GM21576 (cell line): ENCODE results near the gene MOCS1.

ENCODE experiments used
- ATAC-seq: cut with Tn5 transposase; IDR thresholded peaks from one replicate; pipeline ENCODE4 v1.9.1; 2021; ENCODE audit warnings: mild to moderate bottlenecking, moderate library complexity; ENCODE audit not compliant: unreplicated experiment

MOCS1 gene

DNA sequence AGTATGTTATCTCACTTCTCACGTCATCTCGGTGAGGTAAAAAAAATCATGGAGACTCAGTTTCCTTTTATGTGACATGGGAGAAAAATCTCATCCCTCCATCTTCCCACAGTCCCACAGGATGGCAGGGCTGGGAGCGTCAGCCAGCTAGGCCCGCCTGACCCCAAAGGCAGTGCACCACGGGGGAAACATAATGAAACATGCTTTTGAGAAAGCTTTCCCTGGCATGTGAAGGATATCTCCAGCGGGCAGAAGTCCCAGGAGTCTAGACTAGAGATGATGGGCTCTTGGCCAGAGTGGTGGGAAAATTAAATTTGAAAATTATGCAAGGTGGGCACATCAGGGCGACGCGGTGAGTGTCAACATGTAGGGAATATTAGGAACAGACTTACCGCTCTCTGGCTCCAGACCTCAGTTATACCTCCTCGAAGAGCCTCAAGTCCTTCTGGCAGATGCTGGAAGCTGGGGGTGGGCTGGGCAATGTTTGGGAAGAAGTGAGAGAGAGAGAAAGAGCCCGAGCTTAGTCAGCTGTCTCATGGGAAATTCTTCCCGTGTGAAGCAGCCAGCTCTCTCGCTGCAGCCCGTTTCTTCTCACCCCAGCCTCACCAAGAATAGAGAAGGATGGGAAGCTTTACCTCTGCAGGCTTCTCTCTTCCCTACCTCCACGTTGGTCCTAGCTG is 52.3 kb downstream of the MOCS1 start:
- no peak for ATAC-seq

DNA sequence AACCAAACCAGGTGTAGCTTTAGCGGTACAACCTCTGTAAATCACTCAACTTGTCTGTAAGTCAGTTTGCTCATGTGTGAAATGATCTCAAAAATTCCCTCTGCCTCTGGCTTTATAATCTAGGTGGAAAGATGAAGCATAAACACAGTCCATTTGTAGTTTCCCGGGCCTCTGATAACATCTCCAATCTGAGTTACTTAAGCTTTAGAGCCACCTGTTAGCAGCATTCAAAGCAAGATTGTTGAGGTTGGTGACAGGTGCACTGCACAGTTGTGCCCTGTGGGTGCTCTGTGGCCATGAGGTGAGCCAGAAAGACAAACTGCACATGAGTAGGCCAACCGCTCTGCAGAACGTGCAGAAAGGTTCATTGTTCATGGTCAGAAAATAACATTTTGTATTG is 53.7 kb downstream of the MOCS1 start:
- no peak for ATAC-seq

DNA sequence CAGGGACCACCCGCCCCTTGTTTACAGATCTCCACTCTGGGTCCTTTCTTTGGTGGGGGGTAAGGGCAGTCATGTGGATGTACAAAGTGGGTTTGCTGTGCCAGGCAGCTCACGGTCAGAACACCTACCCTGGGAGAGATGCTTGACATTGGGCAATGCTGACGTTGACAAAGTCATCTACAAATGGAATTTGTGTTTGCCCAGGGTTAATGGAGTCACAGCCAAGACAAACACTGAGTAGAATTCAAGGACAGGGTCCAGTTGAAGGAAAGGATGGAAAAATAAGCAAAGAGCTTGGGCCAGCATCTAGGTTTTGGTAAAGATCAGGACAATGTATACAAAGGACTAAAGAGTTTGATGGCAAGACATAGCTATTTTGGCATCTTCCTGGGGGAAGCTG is 54.7 kb downstream of the MOCS1 start:
- ATAC-seq, result no peak

DNA sequence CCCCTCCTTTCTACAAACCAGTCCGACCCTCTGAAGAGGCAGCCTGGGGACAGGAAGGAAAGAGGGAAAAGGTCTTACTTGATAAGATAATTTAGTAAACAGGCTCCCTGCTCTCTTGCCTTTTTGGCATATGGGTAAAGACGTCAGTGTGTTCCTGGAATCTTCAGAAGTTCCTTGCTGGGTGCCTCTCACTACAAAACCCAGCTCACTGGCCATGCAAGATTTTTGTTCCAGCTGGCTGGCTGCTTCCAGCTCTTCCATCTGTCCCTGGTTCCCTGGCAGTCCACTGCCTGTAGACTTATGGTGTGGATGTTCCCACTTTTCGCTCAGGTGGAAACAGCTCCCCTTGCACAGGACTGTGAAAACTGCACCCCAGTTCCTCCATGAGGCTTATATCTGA is 57.4 kb downstream of the MOCS1 start:
- no peak for ATAC-seq

DNA sequence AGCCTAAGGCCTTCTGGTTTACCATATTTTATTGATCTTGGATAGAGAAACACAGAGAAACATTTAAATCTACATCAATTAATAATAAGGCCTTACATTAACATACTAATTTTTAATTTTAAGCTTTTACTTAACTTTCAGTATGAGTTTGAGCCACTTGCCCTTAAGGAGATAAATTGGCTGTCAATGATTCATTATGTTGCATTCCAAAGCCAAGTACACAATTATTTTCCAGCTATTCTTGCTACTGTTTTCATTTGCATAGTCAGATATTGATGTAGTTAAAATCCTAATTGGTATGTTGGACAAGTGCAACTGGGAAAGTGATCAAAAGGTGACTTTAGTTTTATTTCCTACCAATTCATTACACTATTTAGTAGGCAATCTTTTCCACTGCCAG is 58.2 kb downstream of the MOCS1 start:
- ATAC-seq, result no peak

DNA sequence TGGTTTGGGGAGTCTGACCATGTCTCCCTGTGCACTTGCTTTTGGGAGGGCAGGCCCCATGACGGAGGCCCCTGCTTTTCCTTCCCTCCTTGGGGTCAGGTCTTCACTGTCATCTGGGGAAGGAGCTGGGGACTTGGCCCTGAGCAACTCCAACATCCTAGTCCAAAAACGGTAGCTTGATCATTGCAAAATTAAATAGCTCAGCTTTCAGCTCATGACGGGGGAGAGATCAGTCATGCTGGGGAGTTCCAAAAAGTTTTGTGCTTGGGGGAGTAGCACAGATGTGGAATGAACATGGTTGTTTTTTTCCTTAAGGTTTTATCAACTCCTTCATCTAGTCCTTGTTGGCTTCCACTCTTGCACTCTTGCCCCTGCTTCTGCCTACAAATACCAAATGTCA is 60.8 kb downstream of the MOCS1 start:
- ATAC-seq, result no peak

DNA sequence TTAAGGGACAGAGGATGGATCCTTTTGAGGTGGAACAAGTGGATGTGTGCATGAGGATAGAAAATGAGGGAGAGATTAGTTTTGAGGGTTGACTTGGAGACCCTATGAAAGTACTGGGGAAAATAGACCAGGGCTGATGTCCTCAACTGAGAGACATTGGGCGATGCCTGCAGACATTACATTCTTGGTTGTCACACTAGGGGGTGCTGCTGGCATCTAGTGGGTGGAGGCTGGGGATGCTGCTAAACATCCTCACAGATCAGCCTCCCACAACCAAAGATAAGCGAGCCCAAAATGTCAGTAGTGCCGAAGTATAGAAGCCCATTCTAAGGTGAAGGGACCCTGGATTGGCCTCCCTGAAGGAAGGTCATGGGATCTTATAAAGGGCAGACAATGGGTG is 63.3 kb downstream of the MOCS1 start:
- ATAC-seq, result no peak

DNA sequence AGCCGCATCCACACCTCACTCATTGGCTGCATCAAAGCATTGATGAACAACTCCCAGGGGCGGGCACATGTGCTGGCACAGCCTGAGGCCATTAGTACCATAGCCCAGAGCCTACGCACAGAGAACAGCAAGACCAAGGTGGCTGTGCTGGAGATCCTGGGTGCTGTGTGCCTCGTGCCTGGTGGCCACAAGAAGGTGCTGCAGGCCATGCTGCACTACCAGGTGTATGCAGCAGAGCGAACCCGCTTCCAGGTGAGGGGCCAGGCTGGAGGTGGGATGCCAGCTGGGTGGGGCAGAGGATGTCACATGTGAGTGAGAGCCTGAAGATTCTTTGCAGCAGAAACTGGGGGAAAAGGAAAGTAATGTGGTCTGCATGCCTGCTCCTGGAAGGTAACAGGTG is 66.7 kb downstream of the MOCS1 start:
- ATAC-seq, result no peak

DNA sequence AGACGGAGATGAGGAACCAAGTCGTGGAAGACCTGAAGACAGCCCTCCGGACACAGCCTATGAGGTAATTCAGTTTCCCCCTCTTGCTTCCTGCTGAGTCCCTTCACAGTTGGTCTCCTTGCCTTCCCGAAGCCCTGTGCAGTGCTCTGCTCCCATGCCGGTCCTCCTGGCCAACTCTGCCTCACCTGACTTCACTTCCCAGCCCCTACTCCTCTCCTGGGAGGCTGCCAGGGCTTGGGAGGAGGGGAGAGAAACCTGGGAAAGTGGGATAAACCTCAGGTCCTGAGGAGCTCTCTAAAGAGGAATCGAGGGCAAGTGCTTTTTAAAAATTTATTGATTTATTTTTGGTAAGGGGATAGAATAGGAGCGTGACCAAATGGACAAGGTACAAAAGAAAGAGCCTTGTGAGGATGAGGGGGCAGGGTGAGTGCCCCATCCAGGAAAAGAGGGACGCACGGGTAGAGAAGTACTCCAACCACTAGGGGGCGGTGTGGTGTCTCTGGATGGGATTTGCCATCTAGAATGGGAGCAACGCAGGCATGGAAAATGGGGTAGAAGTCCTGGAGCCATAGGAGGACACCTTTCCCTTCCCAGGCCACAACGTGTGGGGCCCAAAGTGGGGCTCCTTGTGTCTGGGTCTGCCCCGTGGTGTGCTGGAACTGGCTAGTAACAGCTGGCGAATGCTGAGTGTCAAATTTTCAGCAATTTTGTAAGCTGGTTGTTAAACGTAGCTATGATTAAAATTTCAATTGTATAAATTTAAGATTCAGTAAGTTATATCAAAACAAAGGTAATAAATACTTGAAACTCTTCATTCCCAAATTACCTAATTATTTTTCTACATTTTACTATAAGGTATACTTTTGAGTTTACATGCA is 69.0 kb downstream of the MOCS1 start:
- no peak for ATAC-seq

DNA sequence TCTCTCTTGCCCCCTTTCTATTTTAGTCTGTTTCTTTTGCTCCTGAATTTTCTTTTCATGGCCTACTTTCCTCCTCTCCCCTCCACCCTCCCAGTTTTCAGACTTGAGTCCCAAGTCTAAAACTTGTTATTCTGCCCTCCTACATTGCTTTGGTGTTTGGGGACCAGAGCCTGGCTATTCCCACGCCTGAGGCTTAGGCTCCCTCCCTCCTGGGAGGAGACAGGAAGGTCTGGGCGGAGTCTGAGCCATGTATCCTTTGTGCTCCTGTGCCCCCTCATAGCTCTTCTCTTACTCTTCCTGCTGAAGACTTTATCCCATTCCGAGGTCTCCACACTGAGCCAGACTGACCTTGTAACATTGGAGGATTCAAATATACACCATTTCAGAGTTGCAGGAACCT is 72.6 kb downstream of the MOCS1 start:
- ATAC-seq, result no peak

DNA sequence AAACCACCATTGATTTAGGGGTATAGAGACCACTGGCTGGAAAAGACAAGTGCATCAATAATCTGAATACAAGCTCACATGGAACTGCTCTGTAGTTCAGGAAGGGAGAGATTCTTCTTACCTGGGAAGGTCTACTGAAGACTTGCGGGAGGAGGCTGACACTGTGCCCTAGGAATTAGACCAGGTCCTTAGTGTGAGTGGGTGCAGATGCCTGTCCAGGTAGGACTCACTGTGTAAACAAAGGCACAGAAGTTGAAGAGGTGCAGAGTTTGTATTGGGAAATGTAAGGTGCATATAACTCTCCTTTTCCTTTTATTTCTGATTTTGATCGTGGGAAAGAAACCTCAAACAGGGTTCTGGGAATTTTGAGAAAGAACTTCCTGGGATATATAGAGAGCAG is 75.2 kb downstream of the MOCS1 start:
- ATAC-seq, result no peak

DNA sequence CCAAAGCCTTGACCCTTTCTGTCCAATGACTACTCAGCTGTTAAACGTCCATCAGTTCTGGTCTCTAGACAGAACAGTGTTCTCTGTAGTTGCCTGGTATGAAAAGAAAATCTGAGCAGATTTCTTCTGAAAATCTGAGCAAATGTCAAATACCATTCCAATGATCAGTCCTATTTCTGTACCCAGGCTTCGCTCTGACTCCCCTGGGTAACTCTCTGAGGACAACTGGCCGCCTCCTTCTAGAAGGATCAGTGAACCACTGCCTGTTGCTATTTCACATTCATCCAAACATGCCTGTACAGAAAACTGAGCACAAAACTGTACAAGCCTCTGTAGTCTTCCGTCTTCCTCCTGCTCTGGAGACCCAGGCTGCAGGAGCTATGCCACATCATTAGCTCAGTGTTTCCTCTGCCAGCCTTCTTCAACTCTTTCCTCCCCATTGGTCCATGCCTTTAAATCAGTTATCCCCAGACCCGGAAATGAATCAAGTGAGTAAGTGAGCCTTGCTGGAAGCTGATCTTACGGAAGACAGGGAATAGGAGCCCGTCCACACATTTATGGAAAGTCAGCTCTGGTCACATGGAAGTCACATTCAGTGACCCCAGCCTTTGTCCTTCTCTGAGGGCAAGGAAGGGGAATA is 78.8 kb downstream of the MOCS1 start:
- no peak for ATAC-seq
